ENCODE data around the gene DDX28.

Gene DDX28

DNA sequence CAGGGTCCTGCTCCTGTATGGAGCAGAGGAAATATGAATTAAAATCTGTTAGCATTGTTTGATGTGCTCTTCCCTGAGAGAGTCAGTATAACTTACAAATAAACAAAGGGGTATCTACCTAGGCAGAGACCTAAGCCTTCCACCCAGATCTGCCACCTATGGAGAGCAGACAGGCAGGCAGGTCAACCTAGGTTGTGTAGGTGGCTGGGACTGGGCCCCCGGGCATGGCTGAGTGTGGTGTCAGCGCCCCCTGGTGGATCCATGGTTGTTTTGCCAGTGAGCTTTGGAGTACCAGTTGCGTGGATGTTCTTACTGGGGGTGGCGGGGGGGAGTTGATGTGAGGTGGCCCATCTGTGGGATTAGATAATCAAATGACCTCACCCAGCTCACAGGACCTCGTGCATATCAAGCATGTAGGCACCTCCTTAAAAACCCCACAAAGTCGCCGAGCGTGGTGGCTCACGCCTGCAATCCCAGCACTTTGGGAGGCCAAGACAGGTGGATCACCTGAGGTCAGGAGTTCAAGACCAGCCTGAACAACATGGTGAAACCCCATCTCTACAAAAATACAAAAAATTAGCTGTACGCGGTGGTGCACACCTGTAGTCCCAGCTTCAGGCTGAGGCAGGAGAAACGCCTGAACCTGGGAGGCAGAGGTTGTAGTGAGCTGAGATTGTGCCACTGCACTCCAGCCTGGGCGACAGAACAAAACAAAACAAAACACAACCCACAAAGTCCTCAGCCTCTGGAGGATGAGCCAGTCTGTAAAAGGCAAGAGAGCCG is 17.7 kb upstream of the DDX28 start:
- no peaks in the 10 kb centered on the region for H4K20me1 ChIP-seq (ENCODE audit: insufficient read depth, low read length, poor library complexity, severe bottlenecking)
- no peaks in the 10 kb centered on the region for H3K4me1 ChIP-seq (ENCODE audit: insufficient read depth, low read length, poor library complexity, severe bottlenecking)
- H3K4me2 ChIP-seq (ENCODE audit: low read depth, low read length, poor library complexity, severe bottlenecking) = no peak overlapping the region
- H2AFZ ChIP-seq (ENCODE audit: low read length) = no peak overlapping the region
- H3K4me3 ChIP-seq (ENCODE audit: low read length, poor library complexity, severe bottlenecking) = no peak overlapping the region
- H3F3A ChIP-seq (ENCODE audit: low read depth) = no peaks in the 10 kb centered on the region
- H3K9me3 ChIP-seq (ENCODE audit: insufficient read depth, low read depth, low read length) = no peaks in the 10 kb centered on the region
- H3K36me3 ChIP-seq (ENCODE audit: insufficient read depth, low read length) = no peaks in the 10 kb centered on the region
- no peaks in the 10 kb centered on the region for H3K9me2 ChIP-seq (replicated peaks; ENCODE audit: low read depth, low read length)
- no peak overlapping the region for H3K9ac ChIP-seq (ENCODE audit: low read depth, low read length, poor library complexity, severe bottlenecking)
- H3K27me3 ChIP-seq (ENCODE audit: insufficient read depth, low read length, poor library complexity, severe bottlenecking) = no peaks in the 10 kb centered on the region
- H3K79me2 ChIP-seq (ENCODE audit: insufficient read depth, low read length) = no peaks in the 10 kb centered on the region
- no peak for TF ChIP-seq EZH2phosphoT487 (IDR thresholded peaks at IDR 0.05; ENCODE audit: borderline replicate concordance)
- TF ChIP-seq, protein P1, sequence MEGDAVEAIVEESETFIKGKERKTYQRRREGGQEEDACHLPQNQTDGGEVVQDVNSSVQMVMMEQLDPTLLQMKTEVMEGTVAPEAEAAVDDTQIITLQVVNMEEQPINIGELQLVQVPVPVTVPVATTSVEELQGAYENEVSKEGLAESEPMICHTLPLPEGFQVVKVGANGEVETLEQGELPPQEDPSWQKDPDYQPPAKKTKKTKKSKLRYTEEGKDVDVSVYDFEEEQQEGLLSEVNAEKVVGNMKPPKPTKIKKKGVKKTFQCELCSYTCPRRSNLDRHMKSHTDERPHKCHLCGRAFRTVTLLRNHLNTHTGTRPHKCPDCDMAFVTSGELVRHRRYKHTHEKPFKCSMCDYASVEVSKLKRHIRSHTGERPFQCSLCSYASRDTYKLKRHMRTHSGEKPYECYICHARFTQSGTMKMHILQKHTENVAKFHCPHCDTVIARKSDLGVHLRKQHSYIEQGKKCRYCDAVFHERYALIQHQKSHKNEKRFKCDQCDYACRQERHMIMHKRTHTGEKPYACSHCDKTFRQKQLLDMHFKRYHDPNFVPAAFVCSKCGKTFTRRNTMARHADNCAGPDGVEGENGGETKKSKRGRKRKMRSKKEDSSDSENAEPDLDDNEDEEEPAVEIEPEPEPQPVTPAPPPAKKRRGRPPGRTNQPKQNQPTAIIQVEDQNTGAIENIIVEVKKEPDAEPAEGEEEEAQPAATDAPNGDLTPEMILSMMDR (conservative IDR thresholded peaks at IDR 0.05; ENCODE audit: low read length) = peak; percentile 90

DNA sequence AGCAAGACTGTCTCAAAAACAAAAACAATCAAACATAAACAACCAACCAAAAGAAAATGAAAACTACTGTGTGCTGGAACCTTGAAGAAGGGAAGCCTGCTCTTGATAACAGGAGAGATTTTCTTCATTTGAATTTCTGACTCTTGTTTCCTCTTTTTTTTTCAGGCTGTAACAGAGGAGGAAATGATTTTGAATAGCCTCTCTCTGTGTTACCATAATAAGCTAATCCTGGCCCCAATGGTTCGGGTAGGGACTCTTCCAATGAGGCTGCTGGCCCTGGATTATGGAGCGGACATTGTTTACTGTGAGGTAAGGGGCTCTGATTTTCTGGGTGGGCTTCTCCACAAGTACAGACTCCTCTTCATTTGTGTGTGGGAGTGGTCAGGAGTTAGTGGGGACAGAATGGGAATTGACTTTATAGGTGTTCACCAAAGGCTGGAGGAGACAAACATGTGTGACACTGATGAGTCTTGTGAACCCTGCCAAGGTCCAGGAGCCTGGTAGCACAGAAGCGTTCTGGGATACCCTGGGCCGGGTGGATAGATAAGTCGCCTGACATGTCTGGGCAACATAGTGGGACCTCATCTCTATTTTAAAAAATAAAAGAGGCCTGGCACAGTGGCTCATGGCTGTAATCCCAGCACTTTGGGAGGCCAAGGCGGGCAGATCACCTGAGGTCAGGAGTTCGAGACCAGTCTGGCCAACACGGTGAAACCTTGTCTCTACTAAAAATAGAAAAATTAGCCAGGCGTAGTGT is 15.0 kb upstream of the DDX28 start:
- Histone ChIP-seq H3K36me3 (ENCODE audit: insufficient read depth, low read length) (no peaks in the 10 kb centered on the region), H3K9me2 (replicated peaks; ENCODE audit: low read depth, low read length) (no peaks in the 10 kb centered on the region), H3K27me3 (ENCODE audit: insufficient read depth, low read length, poor library complexity, severe bottlenecking) (no peaks in the 10 kb centered on the region), H3K4me2 (ENCODE audit: low read depth, low read length, poor library complexity, severe bottlenecking) (no peak overlapping the region), H2AFZ (ENCODE audit: low read length) (no peak overlapping the region), H3K9ac (ENCODE audit: low read depth, low read length, poor library complexity, severe bottlenecking) (no peak overlapping the region), H4K20me1 (ENCODE audit: insufficient read depth, low read length, poor library complexity, severe bottlenecking) (no peaks in the 10 kb centered on the region), H3K9me3 (ENCODE audit: insufficient read depth, low read depth, low read length) (no peaks in the 10 kb centered on the region), H3K79me2 (ENCODE audit: insufficient read depth, low read length) (no peaks in the 10 kb centered on the region), H3K4me1 (ENCODE audit: insufficient read depth, low read length, poor library complexity, severe bottlenecking) (no peaks in the 10 kb centered on the region), H3K4me3 (ENCODE audit: low read length, poor library complexity, severe bottlenecking) (no peak overlapping the region), H3F3A (ENCODE audit: low read depth) (no peaks in the 10 kb centered on the region)
- TF ChIP-seq, protein P1 (conservative IDR thresholded peaks at IDR 0.05; ENCODE audit: low read length) = no peak
- no peak for TF ChIP-seq EZH2phosphoT487 (IDR thresholded peaks at IDR 0.05; ENCODE audit: borderline replicate concordance)

DNA sequence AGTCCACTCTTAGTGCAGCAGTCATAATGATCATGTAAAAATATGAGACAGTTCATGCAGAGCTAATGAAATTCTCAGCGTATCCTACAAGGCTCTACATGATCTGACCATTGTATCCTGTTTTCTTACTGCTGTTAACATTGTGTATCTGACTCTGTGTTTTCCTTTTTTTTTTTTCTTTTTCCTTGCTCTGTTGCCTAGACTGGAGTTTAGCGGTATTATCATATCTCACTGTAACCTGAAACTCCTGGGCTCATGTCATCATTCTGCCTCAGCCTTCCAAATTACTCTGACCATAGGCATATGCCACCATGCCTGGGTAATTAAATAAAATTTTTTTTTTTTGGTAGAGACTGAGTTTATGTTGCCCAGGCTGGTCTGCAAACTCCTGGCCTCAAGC is 12.2 kb upstream of the DDX28 start:
- TF ChIP-seq EZH2phosphoT487 (IDR thresholded peaks at IDR 0.05; ENCODE audit: borderline replicate concordance) = no peak
- TF ChIP-seq, protein P1 (conservative IDR thresholded peaks at IDR 0.05; ENCODE audit: low read length) = no peak
- no peaks in the 10 kb centered on the region for H3K36me3 ChIP-seq (ENCODE audit: insufficient read depth, low read length)
- H3K9ac ChIP-seq (ENCODE audit: low read depth, low read length, poor library complexity, severe bottlenecking) = no peak overlapping the region
- no peaks in the 10 kb centered on the region for H3K79me2 ChIP-seq (ENCODE audit: insufficient read depth, low read length)
- H3K4me2 ChIP-seq (ENCODE audit: low read depth, low read length, poor library complexity, severe bottlenecking) = no peak overlapping the region
- no peak overlapping the region for H2AFZ ChIP-seq (ENCODE audit: low read length)
- H3K9me3 ChIP-seq (ENCODE audit: insufficient read depth, low read depth, low read length) = no peaks in the 10 kb centered on the region
- H3K4me1 ChIP-seq (ENCODE audit: insufficient read depth, low read length, poor library complexity, severe bottlenecking) = no peaks in the 10 kb centered on the region
- H3F3A ChIP-seq (ENCODE audit: low read depth) = no peaks in the 10 kb centered on the region
- H3K27me3 ChIP-seq (ENCODE audit: insufficient read depth, low read length, poor library complexity, severe bottlenecking) = no peaks in the 10 kb centered on the region
- H3K4me3 ChIP-seq (ENCODE audit: low read length, poor library complexity, severe bottlenecking) = no peak overlapping the region
- H4K20me1 ChIP-seq (ENCODE audit: insufficient read depth, low read length, poor library complexity, severe bottlenecking) = no peaks in the 10 kb centered on the region
- H3K9me2 ChIP-seq (replicated peaks; ENCODE audit: low read depth, low read length) = no peaks in the 10 kb centered on the region

Data from Loucy (cell line).